ENCODE results near the gene PRSS50.

DNA sequence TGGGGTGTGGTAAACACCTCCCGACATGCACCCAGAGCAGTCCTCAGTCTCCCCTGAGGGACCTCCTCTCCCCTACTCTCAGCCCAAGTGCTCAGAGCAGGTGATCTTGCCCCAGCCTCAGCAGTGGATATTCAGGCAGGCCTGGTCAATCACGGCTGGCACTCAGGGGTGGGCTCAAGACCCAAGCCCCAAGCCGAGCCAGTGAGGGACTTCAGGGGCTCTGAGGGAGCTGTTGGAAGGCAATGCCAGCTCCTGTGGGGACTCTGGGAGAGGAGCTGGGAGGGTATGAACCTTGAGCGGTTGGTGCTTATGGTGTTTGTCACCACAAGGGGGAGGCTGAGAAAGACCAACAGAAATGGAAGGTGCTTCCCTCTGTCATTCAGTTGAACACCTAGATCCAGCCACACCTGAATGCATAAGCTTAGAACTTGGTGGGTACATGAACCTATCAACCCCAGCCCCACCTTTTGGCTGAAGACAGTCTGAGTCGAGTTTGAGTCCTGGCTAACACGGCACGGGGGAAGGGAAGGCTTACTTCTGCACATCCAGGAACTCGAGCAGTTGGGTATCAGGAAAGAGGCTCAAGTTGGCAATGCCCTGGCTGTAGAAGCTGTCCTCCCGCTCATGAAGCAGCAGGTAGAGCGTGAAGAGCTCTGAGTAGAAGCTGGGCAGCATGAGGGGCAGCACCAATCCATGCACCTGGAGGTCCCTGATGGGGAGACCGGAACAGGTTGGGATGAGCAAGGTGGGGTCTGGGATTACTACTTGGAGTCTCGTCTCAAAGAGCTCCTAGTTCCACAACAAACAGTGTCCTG, 43.4 kb downstream of the PRSS50 start:
- TF ChIP-seq, protein P1, sequence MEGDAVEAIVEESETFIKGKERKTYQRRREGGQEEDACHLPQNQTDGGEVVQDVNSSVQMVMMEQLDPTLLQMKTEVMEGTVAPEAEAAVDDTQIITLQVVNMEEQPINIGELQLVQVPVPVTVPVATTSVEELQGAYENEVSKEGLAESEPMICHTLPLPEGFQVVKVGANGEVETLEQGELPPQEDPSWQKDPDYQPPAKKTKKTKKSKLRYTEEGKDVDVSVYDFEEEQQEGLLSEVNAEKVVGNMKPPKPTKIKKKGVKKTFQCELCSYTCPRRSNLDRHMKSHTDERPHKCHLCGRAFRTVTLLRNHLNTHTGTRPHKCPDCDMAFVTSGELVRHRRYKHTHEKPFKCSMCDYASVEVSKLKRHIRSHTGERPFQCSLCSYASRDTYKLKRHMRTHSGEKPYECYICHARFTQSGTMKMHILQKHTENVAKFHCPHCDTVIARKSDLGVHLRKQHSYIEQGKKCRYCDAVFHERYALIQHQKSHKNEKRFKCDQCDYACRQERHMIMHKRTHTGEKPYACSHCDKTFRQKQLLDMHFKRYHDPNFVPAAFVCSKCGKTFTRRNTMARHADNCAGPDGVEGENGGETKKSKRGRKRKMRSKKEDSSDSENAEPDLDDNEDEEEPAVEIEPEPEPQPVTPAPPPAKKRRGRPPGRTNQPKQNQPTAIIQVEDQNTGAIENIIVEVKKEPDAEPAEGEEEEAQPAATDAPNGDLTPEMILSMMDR (IDR thresholded peaks at IDR 0.05), result no peak
- TF ChIP-seq POLR2A (IDR thresholded peaks at IDR 0.05), result no peak

Measured in body of pancreas (tissue), 4 donors.